Stomach (tissue), 4 donors: ENCODE measurements around the gene LNPK.
A peak's percentile ranks its signal among the peaks of the same experiment; 100 is the strongest.

ENCODE experiments used
- CTCF ChIP-seq, 7 experiments: fragments of 450-650 bp in 4 of 7; fragments of 200-600 bp in 3 of 7; sonication (generic) in 3 of 7; IDR thresholded peaks; one replicate each; pipeline ENCODE4 v1.5.1; 2016 to 2019; ENCODE audit warnings: antibody characterized with exemption in 7 of 7, control low read depth in 2 of 7, mild to moderate bottlenecking in 1 of 7
- EP300 ChIP-seq: sonication (generic); formaldehyde crosslinking; IDR thresholded peaks from one replicate; pipeline ENCODE4 v1.6.1; 2017; ENCODE audit warnings: antibody characterized with exemption
- POLR2A ChIP-seq, 4 donors: fragments of 450-650 bp; IDR thresholded peaks; one replicate each; pipeline ENCODE4 v1.6.1; 2016; ENCODE audit warnings: antibody characterized with exemption in 4 of 4, control low read depth in 2 of 4, mild to moderate bottlenecking in 1 of 4, moderate library complexity in 1 of 4
- POLR2AphosphoS5 ChIP-seq, 3 donors: sonication (generic); formaldehyde crosslinking; IDR thresholded peaks; one replicate each; pipeline ENCODE4 v1.6.1; 2016; ENCODE audit warnings: antibody characterized with exemption in 3 of 3

- TF ChIP-seq CTCF (IDR thresholded peaks at IDR 0.05) (peak in 1 of 7 experiments; percentile 5), POLR2A (IDR thresholded peaks at IDR 0.05) (no peak), POLR2AphosphoS5 (IDR thresholded peaks at IDR 0.05) (no peak), EP300 (no peak)
Observed at GRCh38 chr2:175964195-175964594, 37.9 kb downstream of the LNPK start.
